KMS-11 (cell line): ENCODE data around the gene PTPRN2.

Experiments
- H2AFZ ChIP-seq: fragments of 200-600 bp; sonication (generic); 2 replicates; pipeline ENCODE4 v1.6.1; 2016; ENCODE audit warnings: antibody characterized with exemption, mixed run types, low read depth
- H3K27ac ChIP-seq: fragments of 200-600 bp; sonication (generic); 2 replicates; pipeline ENCODE4 v1.6.1; 2016; ENCODE audit warnings: mild to moderate bottlenecking, mixed run types
- H3K27me3 ChIP-seq: fragments of 200-600 bp; sonication (generic); 2 replicates; pipeline ENCODE4 v1.6.1; 2017; ENCODE audit warnings: mild to moderate bottlenecking, low read depth, mixed run types, moderate library complexity; ENCODE audit not compliant: insufficient read depth
- H3K36me3 ChIP-seq: fragments of 200-600 bp; sonication (generic); 2 replicates; pipeline ENCODE4 v1.6.1; 2017; ENCODE audit warnings: mild to moderate bottlenecking, mixed run types; ENCODE audit not compliant: insufficient read depth
- H3K4me1 ChIP-seq: fragments of 200-600 bp; sonication (generic); 2 replicates; pipeline ENCODE4 v1.6.1; 2016; ENCODE audit warnings: mild to moderate bottlenecking, low read depth, mixed run types; ENCODE audit not compliant: poor library complexity, severe bottlenecking
- H3K4me2 ChIP-seq: fragments of 200-600 bp; sonication (generic); 2 replicates; pipeline ENCODE4 v1.7.0; 2016; ENCODE audit warnings: mild to moderate bottlenecking, mixed run types
- H3K4me3 ChIP-seq: fragments of 200-600 bp; sonication (generic); IDR thresholded peaks from 2 replicates; pipeline ENCODE4 v1.6.1; 2017; ENCODE audit warnings: low read depth, low read length, mixed read lengths; ENCODE audit not compliant: insufficient read depth
- H3K79me2 ChIP-seq: fragments of 200-600 bp; sonication (generic); 2 replicates; pipeline ENCODE4 v1.6.1; 2016; ENCODE audit warnings: low read depth, mixed run types; ENCODE audit not compliant: insufficient read depth
- H3K9ac ChIP-seq: fragments of 200-600 bp; sonication (generic); 2 replicates; pipeline ENCODE4 v1.6.1; 2016; ENCODE audit warnings: mild to moderate bottlenecking, mixed run types
- H4K20me1 ChIP-seq: fragments of 200-600 bp; sonication (generic); 2 replicates; pipeline ENCODE4 v1.6.1; 2016; ENCODE audit warnings: mild to moderate bottlenecking, mixed run types; ENCODE audit not compliant: insufficient read depth
- TF ChIP-seq, protein P1 (sequence below): fragments of 200-600 bp; sonication (generic); conservative IDR thresholded peaks from 2 replicates; pipeline ENCODE4 v1.6.1; 2017; ENCODE audit warnings: low read depth, mild to moderate bottlenecking, antibody characterized with exemption, low read length, moderate library complexity, mixed read lengths

The PTPRN2 gene

DNA sequence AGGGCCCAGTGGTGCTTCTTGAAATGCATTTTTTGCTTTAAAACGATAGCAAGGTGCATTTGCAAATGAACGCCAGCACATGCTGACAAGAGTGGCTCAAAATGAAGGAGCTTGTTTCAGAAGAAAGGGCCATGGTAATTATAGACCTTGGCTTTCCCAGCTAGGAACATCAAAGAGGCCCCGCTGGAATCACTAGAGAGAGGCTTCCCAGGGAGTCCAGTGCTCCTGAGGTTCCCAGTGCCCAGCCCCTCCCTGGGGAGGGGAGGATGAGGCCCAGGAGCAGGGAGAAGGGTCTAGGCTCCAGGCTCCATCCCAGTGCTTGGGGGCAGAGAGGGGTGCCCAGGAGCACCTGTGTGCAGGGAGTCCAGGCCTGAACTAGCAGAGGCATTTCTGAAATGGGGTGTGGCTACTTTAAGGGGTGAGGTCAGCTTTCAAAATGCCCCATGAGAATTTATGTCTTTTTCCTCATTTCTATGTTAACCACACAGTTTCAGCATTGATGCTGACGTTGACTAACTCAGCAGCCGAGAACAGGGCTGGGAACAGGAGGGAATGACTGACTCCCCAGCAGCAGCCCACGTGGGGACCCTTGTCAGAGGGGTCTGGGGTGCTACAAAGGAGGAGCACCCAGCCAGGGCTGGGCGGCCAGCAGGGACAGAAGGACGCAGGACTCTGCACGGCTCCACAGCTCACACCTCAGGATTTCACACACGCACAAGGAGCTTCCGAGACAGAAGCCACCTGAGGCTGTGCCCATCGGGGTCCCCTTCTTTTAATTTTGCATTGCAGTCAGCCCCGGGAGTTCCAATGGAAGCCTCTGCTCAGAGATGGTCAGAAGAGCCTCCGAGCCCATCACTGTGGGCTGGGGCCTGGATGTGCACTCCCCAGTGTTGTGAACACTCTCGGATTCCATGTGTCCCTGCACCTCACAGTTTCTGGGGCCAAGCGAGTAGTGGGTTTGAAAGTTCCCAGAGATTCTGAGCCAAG, 570.2 kb downstream of the PTPRN2 start:
- no peaks in the 10 kb centered on the region for H3K79me2 ChIP-seq
- no peak overlapping the region for H2AFZ ChIP-seq
- H3K27me3 ChIP-seq: peaks cover 8% of the 10 kb centered on the region; the same call in 1 of the 2 replicates
- no peaks in the 10 kb centered on the region for H3K4me1 ChIP-seq
- H3K27ac ChIP-seq: no peak overlapping the region
- H3K36me3 ChIP-seq: no peaks in the 10 kb centered on the region
- no peak overlapping the region for H3K9ac ChIP-seq
- no peaks in the 10 kb centered on the region for H4K20me1 ChIP-seq
- H3K4me3 ChIP-seq: no peak overlapping the region
- H3K4me2 ChIP-seq: no peak overlapping the region
- TF ChIP-seq, protein P1, sequence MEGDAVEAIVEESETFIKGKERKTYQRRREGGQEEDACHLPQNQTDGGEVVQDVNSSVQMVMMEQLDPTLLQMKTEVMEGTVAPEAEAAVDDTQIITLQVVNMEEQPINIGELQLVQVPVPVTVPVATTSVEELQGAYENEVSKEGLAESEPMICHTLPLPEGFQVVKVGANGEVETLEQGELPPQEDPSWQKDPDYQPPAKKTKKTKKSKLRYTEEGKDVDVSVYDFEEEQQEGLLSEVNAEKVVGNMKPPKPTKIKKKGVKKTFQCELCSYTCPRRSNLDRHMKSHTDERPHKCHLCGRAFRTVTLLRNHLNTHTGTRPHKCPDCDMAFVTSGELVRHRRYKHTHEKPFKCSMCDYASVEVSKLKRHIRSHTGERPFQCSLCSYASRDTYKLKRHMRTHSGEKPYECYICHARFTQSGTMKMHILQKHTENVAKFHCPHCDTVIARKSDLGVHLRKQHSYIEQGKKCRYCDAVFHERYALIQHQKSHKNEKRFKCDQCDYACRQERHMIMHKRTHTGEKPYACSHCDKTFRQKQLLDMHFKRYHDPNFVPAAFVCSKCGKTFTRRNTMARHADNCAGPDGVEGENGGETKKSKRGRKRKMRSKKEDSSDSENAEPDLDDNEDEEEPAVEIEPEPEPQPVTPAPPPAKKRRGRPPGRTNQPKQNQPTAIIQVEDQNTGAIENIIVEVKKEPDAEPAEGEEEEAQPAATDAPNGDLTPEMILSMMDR: no peak

DNA sequence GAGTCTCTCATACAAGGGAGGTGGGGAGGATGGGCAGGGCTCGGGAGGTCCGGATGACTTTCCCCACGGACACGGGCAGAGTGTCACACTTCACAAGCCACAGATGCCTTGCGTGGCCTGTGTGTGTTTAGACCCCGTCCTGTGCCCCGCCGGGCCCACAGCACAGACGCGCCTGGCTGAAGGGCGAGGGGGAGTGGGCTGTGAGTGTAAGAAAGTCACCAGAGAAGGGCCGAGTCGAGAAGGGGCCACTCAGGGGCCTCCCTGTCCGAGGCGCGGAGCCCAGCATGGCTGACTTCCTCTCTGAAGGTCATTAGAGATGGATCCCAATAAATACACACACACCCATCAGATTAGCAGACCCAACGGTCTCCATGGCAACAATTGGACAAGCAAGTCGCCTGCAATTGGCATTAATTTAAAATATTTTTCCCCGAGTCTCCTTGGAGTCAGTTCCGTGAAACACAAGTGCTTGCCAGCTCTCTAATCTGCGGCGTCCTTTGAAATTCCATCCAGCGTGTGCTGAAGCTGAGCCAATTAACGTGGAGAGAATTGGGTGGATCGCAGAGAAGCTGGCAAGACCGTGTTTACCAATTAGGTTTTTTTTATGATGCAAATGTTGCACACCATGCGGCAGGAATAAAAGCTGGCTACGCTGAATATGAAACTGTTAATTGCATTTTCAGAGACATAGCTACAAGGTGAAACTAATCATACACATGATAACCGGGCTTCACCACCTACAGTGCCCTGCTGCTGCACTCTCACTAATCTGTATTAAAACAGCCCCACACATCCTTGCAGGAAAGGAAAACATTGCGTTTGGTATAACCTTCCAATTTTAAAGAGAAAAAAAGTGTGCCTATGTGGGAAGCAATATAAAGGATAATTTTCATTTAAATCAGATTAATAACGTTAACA, 571.2 kb downstream of the PTPRN2 start:
- TF ChIP-seq, protein P1: no peak
- no peaks in the 10 kb centered on the region for H3K36me3 ChIP-seq
- H2AFZ ChIP-seq: no peak overlapping the region
- H4K20me1 ChIP-seq: no peaks in the 10 kb centered on the region
- no peak overlapping the region for H3K9ac ChIP-seq
- H3K4me3 ChIP-seq: no peak overlapping the region
- H3K79me2 ChIP-seq: no peaks in the 10 kb centered on the region
- H3K27me3 ChIP-seq: peaks cover 10% of the 10 kb centered on the region; the same call in 1 of the 2 replicates
- no peak overlapping the region for H3K4me2 ChIP-seq
- H3K27ac ChIP-seq: no peak overlapping the region
- no peaks in the 10 kb centered on the region for H3K4me1 ChIP-seq

DNA sequence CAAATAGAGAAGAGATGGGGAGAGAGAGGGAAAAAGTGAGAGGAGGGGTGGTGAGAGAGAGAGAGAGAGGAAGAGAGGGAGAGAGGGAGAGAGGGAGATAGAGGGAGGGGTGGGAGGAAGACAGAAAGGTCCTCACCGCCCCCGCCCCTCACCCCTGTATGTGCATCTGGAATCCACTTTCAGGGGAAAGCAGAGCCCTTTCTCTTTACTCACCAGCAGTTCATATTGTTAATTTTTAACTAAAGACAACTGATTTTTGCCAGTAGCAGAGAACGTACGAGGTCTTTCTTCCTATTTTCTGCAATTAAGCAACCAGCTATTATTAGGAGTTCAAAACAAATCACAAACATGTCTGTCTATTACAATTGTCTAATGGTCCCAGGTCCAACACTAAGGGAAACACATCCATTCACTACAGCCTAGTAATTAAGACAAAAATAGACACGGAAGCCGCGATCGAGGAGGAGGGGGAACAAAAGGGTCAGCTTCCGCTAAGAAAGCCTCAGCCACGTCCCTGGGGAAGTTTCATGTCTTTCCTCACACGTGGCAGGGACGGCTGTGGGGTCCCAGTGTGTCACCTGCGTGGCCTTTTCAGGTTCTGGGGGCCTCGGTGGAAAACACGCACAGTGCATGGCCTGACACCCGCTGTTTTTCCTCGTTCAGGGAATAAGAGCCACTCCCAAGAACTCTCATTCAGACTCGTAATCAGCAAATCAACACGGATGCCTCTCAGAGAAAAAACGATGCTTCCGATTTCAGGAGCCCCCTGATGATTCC, 572.0 kb downstream of the PTPRN2 start:
- Histone ChIP-seq H3K4me3 (no peak overlapping the region), H3K4me1 (no peaks in the 10 kb centered on the region), H3K27me3 (peaks cover 3% of the 10 kb centered on the region; the same call in 1 of the 2 replicates), H3K27ac (no peak overlapping the region), H4K20me1 (no peaks in the 10 kb centered on the region), H3K4me2 (no peak overlapping the region), H2AFZ (no peak overlapping the region), H3K36me3 (no peaks in the 10 kb centered on the region), H3K79me2 (no peaks in the 10 kb centered on the region), H3K9ac (no peak overlapping the region)
- TF ChIP-seq, protein P1: no peak

DNA sequence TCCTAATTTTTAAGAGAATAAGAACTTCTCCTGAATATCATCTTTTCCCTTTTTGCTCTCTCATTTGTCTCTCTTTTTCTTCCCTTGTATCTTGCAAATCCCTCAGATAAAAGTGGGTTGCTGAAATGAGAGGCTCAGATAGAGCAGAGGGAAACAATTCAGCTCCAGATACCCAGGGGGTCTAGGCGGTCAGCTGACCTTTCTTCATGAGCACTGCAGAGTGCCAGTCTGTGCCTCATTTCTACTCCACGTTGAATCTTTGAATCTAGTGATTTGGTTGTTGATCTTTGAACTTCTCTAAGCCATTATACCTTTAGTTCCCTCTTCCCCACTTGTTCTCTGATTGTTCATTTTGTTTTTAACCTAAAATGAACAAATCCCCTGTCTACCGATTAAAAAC, 572.6 kb downstream of the PTPRN2 start:
- H3K9ac ChIP-seq: no peak overlapping the region
- no peaks in the 10 kb centered on the region for H4K20me1 ChIP-seq
- TF ChIP-seq, protein P1: no peak
- H3K27ac ChIP-seq: no peak overlapping the region
- no peak overlapping the region for H2AFZ ChIP-seq
- H3K4me2 ChIP-seq: no peak overlapping the region
- no peaks in the 10 kb centered on the region for H3K4me1 ChIP-seq
- no peaks in the 10 kb centered on the region for H3K79me2 ChIP-seq
- H3K36me3 ChIP-seq: no peaks in the 10 kb centered on the region
- H3K4me3 ChIP-seq: no peak overlapping the region
- H3K27me3 ChIP-seq: peaks cover 6% of the 10 kb centered on the region; the same call in 1 of the 2 replicates
